H1 (cell line): ENCODE data around the gene ABL1. TPM values are rescaled to one million over a fixed set of nuclear protein-coding genes. Genes with fewer than 3 reads are reported as not detected.

ENCODE experiments used
- CTCF ChIA-PET: fragments of 300-600 bp; sonication (Branson Sonifier 250); formaldehyde crosslinking; loops from one replicate; lab custom pipeline; 2021; ENCODE audit not compliant: partially characterized antibody; lab: Charles Lee
- POLR2A ChIA-PET: fragments of 300-600 bp; sonication (Branson Sonifier 250); formaldehyde crosslinking; loops from one replicate; lab custom pipeline; 2021; ENCODE audit warnings: inconsistent platforms; ENCODE audit not compliant: partially characterized antibody; lab: Charles Lee
- DNase-seq, 2 experiments: peaks; one replicate each; pipeline versions ENCODE4 v3.0.0 to v3.0.0-alpha.2; 2010 to 2022; ENCODE audit warnings: low spot score in 2 of 2, low read depth in 1 of 2, mixed read lengths in 1 of 2
- FAIRE-seq: peaks from 2 replicates; lab custom pipeline; 2011; peaks lifted over from hg19 to GRCh38; lab: Jason Lieb, UNC
- H2AFZ ChIP-seq: 2 replicates; pipeline ENCODE4 v1.8.1; 2012; ENCODE audit warnings: low read length, inconsistent platforms
- H2AK5ac ChIP-seq: 2 replicates; pipeline ENCODE4 v1.6.1; 2013; ENCODE audit warnings: low read depth, low read length
- H2BK120ac ChIP-seq: replicated peaks from 2 replicates; pipeline ENCODE3; 2013; ENCODE audit warnings: low read depth, low read length, inconsistent platforms
- H2BK12ac ChIP-seq: 2 replicates; pipeline ENCODE4 v1.6.1; 2013; ENCODE audit warnings: low read depth, low read length
- H2BK15ac ChIP-seq: 2 replicates; pipeline ENCODE4 v1.6.1; 2013; ENCODE audit warnings: low read length
- H2BK20ac ChIP-seq: 2 replicates; pipeline ENCODE4 v1.6.1; 2013; ENCODE audit warnings: low read length
- H2BK5ac ChIP-seq: 2 replicates; pipeline ENCODE4 v1.6.1; 2013; ENCODE audit warnings: low read depth, low read length
- H3K14ac ChIP-seq: 2 replicates; pipeline ENCODE4 v1.6.1; 2013; ENCODE audit warnings: inconsistent platforms; ENCODE audit not compliant: insufficient read length
- H3K18ac ChIP-seq: 2 replicates; pipeline ENCODE4 v1.6.1; 2013; ENCODE audit warnings: low read length; ENCODE audit errors: extremely low read depth
- H3K23ac ChIP-seq: 2 replicates; pipeline ENCODE4 v1.6.1; 2013; ENCODE audit warnings: inconsistent platforms; ENCODE audit not compliant: insufficient read length
- H3K23me2 ChIP-seq: 2 replicates; pipeline ENCODE4 v1.6.1; 2013; ENCODE audit warnings: low read depth, low read length
- H3K27ac ChIP-seq: 2 replicates; pipeline ENCODE4 v1.6.1; 2011; ENCODE audit warnings: low read depth, low read length, inconsistent platforms
- H3K27me3 ChIP-seq, 4 experiments: replicated peaks in 1 of 4; 1 replicate in 1 of 4; 2 replicates in 3 of 4; pipeline versions ENCODE4 v1.6.1 to v1.8.1; 2011 to 2013; ENCODE audit warnings: low read length in 3 of 4, mild to moderate bottlenecking in 3 of 4, inconsistent platforms in 2 of 4, mixed read lengths in 2 of 4, moderate library complexity in 1 of 4; ENCODE audit not compliant: control insufficient read depth in 3 of 4, insufficient read depth in 3 of 4; ENCODE audit errors: extremely low read depth in 1 of 4
- H3K36me3 ChIP-seq, 4 experiments: 2 replicates each; pipeline versions ENCODE4 v1.6.1 to v1.8.1; 2011 to 2013; ENCODE audit warnings: mild to moderate bottlenecking in 4 of 4, low read length in 3 of 4, moderate library complexity in 2 of 4, control low read depth in 1 of 4, inconsistent platforms in 1 of 4; ENCODE audit not compliant: insufficient read depth in 4 of 4, control insufficient read depth in 2 of 4
- H3K4ac ChIP-seq: replicated peaks from 2 replicates; pipeline ENCODE3; 2013; ENCODE audit warnings: low read length, low read depth, mixed read lengths, inconsistent platforms; ENCODE audit not compliant: insufficient read length
- H3K4me1 ChIP-seq, 4 experiments: replicated peaks in 1 of 4; 1 replicate in 1 of 4; 2 replicates in 3 of 4; pipeline versions ENCODE4 v1.6.1 to v1.8.1; 2011 to 2013; ENCODE audit warnings: low read length in 3 of 4, inconsistent platforms in 2 of 4, mixed read lengths in 1 of 4; ENCODE audit not compliant: insufficient read depth in 4 of 4, control insufficient read depth in 3 of 4
- H3K4me2 ChIP-seq, 2 experiments: 2 replicates each; pipeline versions ENCODE4 v1.6.1 to v1.8.1; 2011 to 2013; ENCODE audit warnings: low read depth in 2 of 2, low read length in 2 of 2, control low read depth in 1 of 2, inconsistent platforms in 1 of 2, mild to moderate bottlenecking in 1 of 2; ENCODE audit not compliant: insufficient read depth in 1 of 2
- H3K4me3 ChIP-seq, 4 experiments: fragments of 200-600, 300-600 bp in 1 of 4; sonication (generic), shearing (Covaris generic), sonication (Bioruptor Twin) in 1 of 4; 2 replicates each; pipeline versions ENCODE4 v1.5.1 to v1.8.1; 2011 to 2016; ENCODE audit warnings: low read length in 4 of 4, low read depth in 3 of 4, control low read depth in 2 of 4, inconsistent platforms in 2 of 4, mild to moderate bottlenecking in 2 of 4, mixed read lengths in 1 of 4, moderate library complexity in 1 of 4; ENCODE audit not compliant: insufficient read depth in 2 of 4; ENCODE audit errors: extremely low read depth in 1 of 4
- H3K56ac ChIP-seq: replicated peaks from 2 replicates; pipeline ENCODE3; 2013; ENCODE audit warnings: low read depth, mild to moderate bottlenecking, mixed read lengths, low read length, inconsistent platforms; ENCODE audit not compliant: insufficient read length
- H3K79me1 ChIP-seq: 2 replicates; pipeline ENCODE4 v1.6.1; 2013; ENCODE audit warnings: low read depth, low read length, control low read depth
- H3K79me2 ChIP-seq, 2 experiments: 2 replicates each; pipeline versions ENCODE4 v1.6.1 to v1.8.1; 2012 to 2013; ENCODE audit warnings: low read length in 2 of 2, mild to moderate bottlenecking in 2 of 2, inconsistent platforms in 1 of 2; ENCODE audit not compliant: insufficient read depth in 2 of 2, control insufficient read depth in 1 of 2
- H3K9ac ChIP-seq, 4 experiments: replicated peaks in 1 of 4; 1 replicate in 1 of 4; 2 replicates in 3 of 4; pipeline versions ENCODE4 v1.6.1 to v1.8.1; 2011 to 2013; ENCODE audit warnings: low read depth in 3 of 4, low read length in 3 of 4, control low read depth in 2 of 4, mild to moderate bottlenecking in 2 of 4, moderate library complexity in 2 of 4, inconsistent platforms in 1 of 4; ENCODE audit errors: extremely low read depth in 1 of 4
- H3K9me3 ChIP-seq, 2 experiments: 2 replicates each; pipeline versions ENCODE4 v1.6.1 to v1.8.1; 2012 to 2013; ENCODE audit warnings: mild to moderate bottlenecking in 2 of 2, moderate library complexity in 2 of 2, control low read depth in 1 of 2, inconsistent platforms in 1 of 2, low read depth in 1 of 2, low read length in 1 of 2, mixed read lengths in 1 of 2; ENCODE audit not compliant: insufficient read depth in 2 of 2
- H4K20me1 ChIP-seq, 2 experiments: replicated peaks in 1 of 2; 2 replicates each; pipeline versions ENCODE3 to v1.8.1; 2011 to 2013; ENCODE audit warnings: inconsistent platforms in 2 of 2, low read length in 2 of 2, mild to moderate bottlenecking in 1 of 2; ENCODE audit not compliant: insufficient read depth in 2 of 2, control insufficient read depth in 1 of 2
- H4K5ac ChIP-seq: 2 replicates; pipeline ENCODE4 v1.6.1; 2013; ENCODE audit warnings: low read length, low read depth, mixed read lengths, inconsistent platforms; ENCODE audit not compliant: insufficient read length
- H4K8ac ChIP-seq: 2 replicates; pipeline ENCODE4 v1.8.0; 2013; ENCODE audit warnings: mild to moderate bottlenecking, moderate library complexity, low read length, inconsistent platforms; ENCODE audit not compliant: insufficient read depth; ENCODE audit errors: extremely low read depth
- H4K91ac ChIP-seq: replicated peaks from 2 replicates; pipeline ENCODE3; 2013; ENCODE audit warnings: low read length, mixed read lengths, inconsistent platforms; ENCODE audit not compliant: insufficient read length
- ASH2L ChIP-seq: fragments of 200-600, 300-600 bp; sonication (generic); IDR thresholded peaks from one replicate; pipeline ENCODE4 v1.7.1; 2017; ENCODE audit warnings: low read length
- BACH1 ChIP-seq: IDR thresholded peaks from 2 replicates; pipeline ENCODE4 v1.6.1; 2012; ENCODE audit warnings: low read length, improper control_type of control experiment
- BCL11A ChIP-seq, 2 experiments: IDR thresholded peaks; one replicate each; pipeline ENCODE4 v1.6.1; 2011; ENCODE audit warnings: low read depth in 2 of 2, low read length in 2 of 2, mild to moderate bottlenecking in 2 of 2
- CHD2 ChIP-seq: IDR thresholded peaks from 2 replicates; pipeline ENCODE4 v1.6.1; 2012; ENCODE audit warnings: low read length, improper control_type of control experiment
- EP300 ChIP-seq, 2 experiments: IDR thresholded peaks; 1 replicate in 1 of 2; 2 replicates in 1 of 2; pipeline ENCODE4 v1.6.1; 2011 to 2012; ENCODE audit warnings: low read depth in 2 of 2, low read length in 2 of 2, mild to moderate bottlenecking in 2 of 2, borderline replicate concordance in 1 of 2, inconsistent platforms in 1 of 2, moderate library complexity in 1 of 2
- GABPA ChIP-seq: IDR thresholded peaks from 2 replicates; pipeline ENCODE4 v1.6.1; 2011; ENCODE audit warnings: mild to moderate bottlenecking, low read length, moderate library complexity, borderline replicate concordance; ENCODE audit not compliant: insufficient read depth
- NANOG ChIP-seq: IDR thresholded peaks from 2 replicates; pipeline ENCODE4 v1.6.1; 2011; ENCODE audit warnings: low read length, low read depth, mild to moderate bottlenecking, inconsistent platforms; ENCODE audit not compliant: insufficient read depth, poor library complexity, severe bottlenecking
- POLR2A ChIP-seq, 2 experiments: IDR thresholded peaks; 1 replicate in 1 of 2; 2 replicates in 1 of 2; pipeline ENCODE4 v1.6.1; 2011; ENCODE audit warnings: low read depth in 2 of 2, low read length in 2 of 2, mild to moderate bottlenecking in 2 of 2; ENCODE audit errors: control extremely low read depth in 1 of 2
- RBBP5 ChIP-seq: IDR thresholded peaks from 2 replicates; pipeline ENCODE4 v1.7.1; 2012; ENCODE audit warnings: low read depth, mild to moderate bottlenecking, inconsistent platforms, low read length, moderate library complexity, borderline replicate concordance
- SP4 ChIP-seq: IDR thresholded peaks from 2 replicates; pipeline ENCODE4 v1.6.1; 2012; ENCODE audit warnings: low read length, inconsistent platforms
- TAF7 ChIP-seq: optimal IDR thresholded peaks from 2 replicates; pipeline ENCODE3; 2011; ENCODE audit warnings: low read depth, mild to moderate bottlenecking, inconsistent platforms, low read length, moderate library complexity, borderline replicate concordance
- YY1 ChIP-seq: IDR thresholded peaks from 2 replicates; pipeline ENCODE4 v1.6.1; 2011; ENCODE audit warnings: low read depth, mild to moderate bottlenecking, low read length
- polyA plus RNA-seq, 7 experiments: library from polyadenylated mRNA; depleted of rRNA in 3 of 7; stranded (reverse) in 5 of 7; unstranded in 2 of 7; fragments of >200 nt in 5 of 7; fragments of 200-250 nt in 2 of 7; gene quantifications; 1 replicate in 5 of 7; 2 replicates in 1 of 7; 4 replicates in 1 of 7; pipeline versions ENCODE4 v1.2.1 to v1.2.3, GENCODE V29; 2011 to 2013; ENCODE audit warnings: missing spikeins in 2 of 7, mixed read lengths in 2 of 7
- total RNA-seq: library from RNA; stranded (reverse); fragmentation: NEBNext Ultra II Directional; extraction: Animal tissue kit (Norgen Biotek cat#: 25700); gene quantifications from 2 replicates; pipeline ENCODE4 v1.2.1, GENCODE V29; 2021
- TF ChIP-seq, protein P1 (sequence below), 3 experiments: IDR thresholded peaks; 1 replicate in 2 of 3; 2 replicates in 1 of 3; pipeline versions ENCODE4 v1.5.1 to v1.6.1; 2011; ENCODE audit warnings: low read length in 3 of 3, mild to moderate bottlenecking in 3 of 3, inconsistent platforms in 2 of 3, low read depth in 1 of 3, moderate library complexity in 1 of 3; ENCODE audit not compliant: insufficient read depth in 1 of 3; ENCODE audit errors: control extremely low read depth in 1 of 3

ABL1 gene
- total and polyA plus RNA-seq, 2 of the 8 experiments (the other 6 are each of a cell fraction or from before 2014, with no cell fraction given): 35.3 to 104 TPM

DNA sequence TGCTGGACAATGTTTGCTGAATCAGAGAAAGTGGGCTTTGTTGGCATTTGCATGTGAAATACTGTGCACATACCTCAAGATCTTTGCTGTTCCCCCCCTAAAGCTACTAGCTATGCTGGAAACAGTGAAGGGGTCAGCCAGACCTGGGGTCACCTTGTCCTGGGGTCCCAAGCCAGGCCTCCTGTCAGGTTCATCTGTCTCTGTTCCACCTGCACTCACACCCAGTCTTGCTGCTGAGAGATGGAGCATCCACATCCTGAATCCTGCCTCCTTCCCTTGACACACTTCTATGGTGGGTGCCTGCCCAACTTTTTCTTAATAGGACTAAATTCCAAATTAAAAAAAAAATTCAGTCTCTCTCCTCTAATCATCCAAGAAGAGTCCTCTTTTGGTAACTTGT is 4.0 kb upstream of the ABL1 start:
- Histone ChIP-seq H3K23me2 (peaks cover 2% of the 10 kb centered on the region), H4K5ac (no peak overlapping the region), H3K27ac (no peak overlapping the region), H3K18ac (no peak overlapping the region), H3K4me3 (no peak overlapping the region), H3K36me3 (no peaks in the 10 kb centered on the region), H4K8ac (no peak overlapping the region), H3K56ac (no peak overlapping the region), H3K79me2 (peaks cover 0 to 32% of the 10 kb centered on the region in 2 experiments; a peak in 3 of 4 replicates), H3K4ac (no peak overlapping the region), H2AFZ (no peak overlapping the region), H3K4me2 (no peak overlapping the region), H2AK5ac (no peak overlapping the region), H2BK12ac (no peak overlapping the region), H2BK120ac (no peak overlapping the region), H3K23ac (no peak overlapping the region), H3K79me1 (no peaks in the 10 kb centered on the region), H2BK20ac (no peak overlapping the region), H3K4me1 (peaks cover 4 to 10% (median 7%) of the 10 kb centered on the region in 4 experiments), H4K91ac (no peak overlapping the region), H3K9me3 (peaks cover 2 to 3% of the 10 kb centered on the region in 2 experiments; a peak in 2 of 4 replicates), H3K27me3 (no peaks in the 10 kb centered on the region), H4K20me1 (no peaks in the 10 kb centered on the region), H2BK5ac (no peak overlapping the region), H3K14ac (no peak overlapping the region), H3K9ac (no peak overlapping the region), H2BK15ac (no peak overlapping the region)
- no peak for DNase-seq
- POLR2A ChIA-PET: interaction anchor here (0.6 kb wide), 1 partner anchor 48 kb away, joined by 4 read pairs; no protein-coding TSS in a partner anchor
- CTCF ChIA-PET: interaction anchor here (0.8 to 3.2 kb wide), 11 partner anchors 8 to 130 kb away, joined by 3 to 11 read pairs (median 3); no protein-coding TSS in a partner anchor
- FAIRE-seq: no peak
- TF ChIP-seq BACH1 (no peak), ASH2L (no peak), NANOG (no peak), BCL11A (IDR thresholded peaks at IDR 0.05; ENCODE audit: low read depth in 2 of 2, low read length in 2 of 2) (no peak), YY1 (no peak), POLR2A (IDR thresholded peaks at IDR 0.05; ENCODE audit: control extremely low read depth in 1 of 2, low read depth in 2 of 2, low read length in 2 of 2) (no peak), EP300 (IDR thresholded peaks at IDR 0.05; ENCODE audit: borderline replicate concordance in 1 of 2, low read depth in 2 of 2, low read length in 2 of 2) (no peak), RBBP5 (no peak), GABPA (no peak), CHD2 (no peak), TAF7 (no peak), SP4 (no peak)
- TF ChIP-seq, protein P1, sequence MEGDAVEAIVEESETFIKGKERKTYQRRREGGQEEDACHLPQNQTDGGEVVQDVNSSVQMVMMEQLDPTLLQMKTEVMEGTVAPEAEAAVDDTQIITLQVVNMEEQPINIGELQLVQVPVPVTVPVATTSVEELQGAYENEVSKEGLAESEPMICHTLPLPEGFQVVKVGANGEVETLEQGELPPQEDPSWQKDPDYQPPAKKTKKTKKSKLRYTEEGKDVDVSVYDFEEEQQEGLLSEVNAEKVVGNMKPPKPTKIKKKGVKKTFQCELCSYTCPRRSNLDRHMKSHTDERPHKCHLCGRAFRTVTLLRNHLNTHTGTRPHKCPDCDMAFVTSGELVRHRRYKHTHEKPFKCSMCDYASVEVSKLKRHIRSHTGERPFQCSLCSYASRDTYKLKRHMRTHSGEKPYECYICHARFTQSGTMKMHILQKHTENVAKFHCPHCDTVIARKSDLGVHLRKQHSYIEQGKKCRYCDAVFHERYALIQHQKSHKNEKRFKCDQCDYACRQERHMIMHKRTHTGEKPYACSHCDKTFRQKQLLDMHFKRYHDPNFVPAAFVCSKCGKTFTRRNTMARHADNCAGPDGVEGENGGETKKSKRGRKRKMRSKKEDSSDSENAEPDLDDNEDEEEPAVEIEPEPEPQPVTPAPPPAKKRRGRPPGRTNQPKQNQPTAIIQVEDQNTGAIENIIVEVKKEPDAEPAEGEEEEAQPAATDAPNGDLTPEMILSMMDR (IDR thresholded peaks at IDR 0.05; ENCODE audit: control extremely low read depth in 1 of 3, insufficient read depth in 1 of 3, low read depth in 1 of 3, low read length in 3 of 3): no peak
